Stimulated activated CD8-positive, alpha-beta memory T cell treated with anti-CD3 and anti-CD28 coated beads, Interleukin-12 subunit alpha, Interleukin-12 subunit beta, amount 100 ng/mL, for 24 hours (primary cell): ENCODE measurements around the gene OR4K13.

Experiments used
- DNase-seq: peaks from one replicate; pipeline ENCODE4 v3.0.0-alpha.2; 2020; ENCODE audit errors: extremely low read depth

Gene OR4K13, protein sequence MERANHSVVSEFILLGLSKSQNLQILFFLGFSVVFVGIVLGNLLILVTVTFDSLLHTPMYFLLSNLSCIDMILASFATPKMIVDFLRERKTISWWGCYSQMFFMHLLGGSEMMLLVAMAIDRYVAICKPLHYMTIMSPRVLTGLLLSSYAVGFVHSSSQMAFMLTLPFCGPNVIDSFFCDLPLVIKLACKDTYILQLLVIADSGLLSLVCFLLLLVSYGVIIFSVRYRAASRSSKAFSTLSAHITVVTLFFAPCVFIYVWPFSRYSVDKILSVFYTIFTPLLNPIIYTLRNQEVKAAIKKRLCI

DNA sequence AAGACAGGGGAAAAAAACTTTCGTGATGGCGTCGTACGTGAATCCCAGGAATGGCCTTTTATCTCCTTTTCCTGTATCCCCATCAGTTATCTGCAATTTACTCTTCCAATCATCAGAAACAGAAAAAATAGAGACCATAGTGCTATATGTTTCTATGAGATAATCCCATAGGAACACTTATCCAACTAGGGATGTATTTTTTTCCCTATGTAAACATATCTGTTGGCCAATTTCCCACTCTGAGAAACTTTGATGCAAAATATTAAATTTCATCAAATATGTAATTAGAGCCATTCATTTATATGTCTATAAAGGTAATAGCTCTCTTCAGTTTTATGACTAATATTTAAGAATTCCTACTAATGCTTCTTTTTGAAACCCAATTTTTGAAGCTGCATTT lies at the start of gene OR4K13:
TSS of gene OR4K13 (minus strand) at position 101 of the 400 bp plus-strand sequence. CDS start 1,280 bp downstream, outside the sequence.
- DNase-seq, result no peak

DNA sequence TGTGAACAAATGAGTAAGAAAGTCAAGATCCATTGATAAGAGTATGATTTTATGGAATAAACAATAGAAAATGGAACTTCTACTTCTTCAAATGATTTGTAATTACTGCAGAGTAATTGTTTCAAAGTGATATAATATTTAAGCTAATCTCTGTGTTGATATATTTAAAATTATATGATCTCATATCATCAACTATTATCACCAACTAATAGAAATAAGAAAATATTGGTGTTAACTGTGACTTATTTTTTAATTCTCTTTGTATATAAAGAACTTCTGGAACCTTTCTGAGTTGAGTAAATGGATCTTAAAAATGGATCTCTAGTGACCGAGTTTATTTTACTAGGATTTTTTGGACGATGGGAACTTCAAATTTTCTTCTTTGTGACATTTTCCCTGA lies 23.9 kb upstream of the OR4K13 start, which contains the start of gene OR4L1:
TSS of gene OR4L1 (plus strand) at position 301 of the 400 bp plus-strand sequence. CDS start at position 301, 0 bp downstream.
- DNase-seq, result no peak

DNA sequence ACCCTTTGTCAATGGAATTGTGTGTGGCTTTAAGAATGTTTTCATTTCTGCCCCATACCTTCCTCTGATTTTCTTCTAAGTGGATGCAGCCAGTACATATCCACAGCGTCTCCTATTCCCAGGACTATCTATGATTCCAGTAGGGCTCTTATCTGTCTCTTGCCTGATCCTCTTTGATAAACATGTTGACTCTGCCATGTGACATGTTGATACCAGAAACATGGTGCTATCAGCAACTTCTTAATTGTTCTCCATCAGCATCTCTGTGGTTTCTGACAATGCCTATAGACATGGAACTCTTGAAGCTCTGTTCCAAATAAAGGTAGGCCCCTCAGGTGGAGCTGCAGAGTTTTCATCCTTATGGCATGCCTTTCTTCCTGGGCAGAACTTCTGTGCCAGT lies 12.4 kb upstream of the OR4K13 start:
- DNase-seq, result no peak

DNA sequence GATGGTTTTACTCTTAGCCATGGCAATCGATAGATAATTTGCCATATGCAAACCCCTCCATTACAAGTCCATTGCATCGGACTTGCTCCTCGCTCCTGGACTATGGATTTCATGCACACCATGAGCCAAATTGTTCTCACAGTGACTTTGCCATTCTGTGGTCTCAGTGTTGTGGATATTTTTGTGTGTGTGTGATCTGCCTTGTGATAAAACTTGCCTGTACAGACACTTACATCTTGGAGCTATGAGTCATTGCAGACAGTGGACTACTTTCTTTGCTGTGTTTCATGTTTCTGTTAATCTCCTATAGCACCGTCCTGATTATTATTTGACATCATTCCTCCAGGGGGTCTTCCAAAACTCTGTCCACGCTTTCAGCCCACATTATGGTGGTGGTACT lies 8.4 kb upstream of the OR4K13 start:
- no peak for DNase-seq

DNA sequence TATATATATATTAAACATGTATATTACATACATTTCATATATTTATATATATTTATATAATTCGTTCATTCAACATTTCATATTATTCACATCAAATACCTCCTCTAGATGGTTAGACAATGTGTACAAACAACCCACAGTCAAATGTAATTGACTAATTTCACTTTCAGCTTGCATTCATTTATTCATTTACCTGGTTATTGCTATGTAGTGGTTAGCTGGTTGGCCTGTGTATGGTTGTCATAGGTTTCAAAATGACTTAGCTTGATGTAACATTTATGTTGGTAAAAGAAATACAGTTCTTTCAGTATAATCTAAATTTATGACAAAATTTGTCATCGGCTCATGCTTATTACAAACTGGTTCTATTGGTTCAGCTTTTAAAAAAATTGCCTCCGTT lies 389 bp downstream of the OR4K13 start:
- no peak for DNase-seq

DNA sequence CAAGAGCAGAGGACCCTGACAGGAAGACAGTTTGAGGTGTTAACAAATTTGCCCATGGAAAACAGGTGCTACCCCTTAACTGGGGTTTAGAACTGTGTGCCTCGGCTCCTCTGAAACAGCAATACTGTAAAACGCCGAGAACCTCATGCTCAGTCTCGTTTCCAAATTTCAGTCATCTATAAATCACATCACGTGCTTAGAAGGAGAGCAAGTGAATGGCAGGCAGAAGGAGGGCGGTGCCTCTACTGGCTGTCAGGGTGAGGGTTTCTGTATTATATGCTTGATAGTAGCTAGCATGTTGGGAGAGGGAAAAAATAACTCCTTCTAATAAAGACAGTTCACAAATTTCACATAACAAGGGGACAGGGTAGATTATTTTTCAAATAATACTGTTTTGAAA lies 4.8 kb downstream of the OR4K13 start:
- no peak for DNase-seq

DNA sequence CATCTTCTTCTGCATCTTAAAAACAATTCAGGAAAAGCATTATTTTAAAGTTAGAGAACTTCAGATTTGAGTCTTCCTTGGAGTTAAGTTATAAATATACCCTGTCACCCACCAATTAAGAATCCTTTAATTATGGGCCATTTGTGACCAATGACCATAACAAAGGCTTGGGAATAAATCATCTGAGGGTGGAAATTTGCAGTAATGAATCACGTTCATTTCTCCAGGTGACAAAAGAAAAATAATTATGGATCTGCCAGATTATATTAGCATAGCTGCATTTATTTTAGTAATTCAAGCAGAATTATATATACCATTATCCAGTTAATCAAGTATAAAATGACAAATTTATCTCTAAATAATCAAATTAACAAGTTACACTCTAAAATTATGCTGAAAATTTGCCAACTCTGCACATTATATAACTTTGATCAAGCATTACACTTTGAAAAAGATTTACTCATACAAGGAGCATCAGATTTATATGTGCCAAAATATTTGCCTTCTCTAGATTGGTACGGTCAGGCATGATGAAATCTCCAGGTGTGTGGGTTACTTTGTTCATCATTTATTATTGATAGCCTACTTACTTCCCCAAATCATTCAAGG lies 16.5 kb downstream of the OR4K13 start, which contains the start of gene OR4K14:
TSS of gene OR4K14 (minus strand) at position 51 of the 609 bp plus-strand sequence. CDS start 4,114 bp downstream, outside the sequence.
- DNase-seq, result no peak

DNA sequence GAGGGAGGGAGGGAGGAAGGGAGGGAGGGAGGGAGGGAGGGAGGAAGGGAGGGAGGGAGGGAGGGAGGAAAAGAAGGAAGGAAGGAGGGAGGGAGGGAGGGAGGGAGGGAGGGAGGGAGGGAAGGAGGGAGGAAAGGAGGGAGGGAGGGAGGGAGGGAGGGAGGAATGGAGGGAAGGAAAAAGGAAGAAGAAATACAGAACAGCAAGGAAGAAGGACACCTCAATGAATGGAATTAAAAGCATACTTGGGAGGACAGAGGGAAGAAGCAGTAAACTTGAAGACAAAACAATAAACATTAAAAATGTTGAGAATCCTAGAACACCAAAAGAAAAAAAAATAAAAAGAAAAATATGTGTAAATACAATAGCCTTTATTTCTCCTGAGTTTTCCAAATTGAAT lies 27.7 kb downstream of the OR4K13 start:
- DNase-seq, result no peak

DNA sequence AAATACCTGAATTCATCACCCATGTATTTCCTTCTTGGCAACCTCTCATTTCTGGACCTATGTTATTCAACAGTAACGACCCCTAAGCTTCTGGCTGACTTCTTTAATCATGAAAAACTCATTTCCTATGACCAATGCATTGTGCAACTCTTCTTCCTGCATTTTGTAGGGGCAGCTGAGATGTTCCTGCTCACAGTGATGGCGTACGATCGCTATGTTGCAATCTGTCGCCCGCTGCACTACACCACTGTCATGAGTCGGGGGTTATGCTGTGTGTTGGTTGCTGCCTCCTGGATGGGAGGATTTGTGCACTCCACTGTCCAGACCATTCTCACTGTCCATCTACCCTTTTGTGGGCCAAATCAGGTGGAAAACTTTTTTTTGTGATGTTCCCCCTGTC lies 33.5 kb downstream of the OR4K13 start:
- no peak for DNase-seq

DNA sequence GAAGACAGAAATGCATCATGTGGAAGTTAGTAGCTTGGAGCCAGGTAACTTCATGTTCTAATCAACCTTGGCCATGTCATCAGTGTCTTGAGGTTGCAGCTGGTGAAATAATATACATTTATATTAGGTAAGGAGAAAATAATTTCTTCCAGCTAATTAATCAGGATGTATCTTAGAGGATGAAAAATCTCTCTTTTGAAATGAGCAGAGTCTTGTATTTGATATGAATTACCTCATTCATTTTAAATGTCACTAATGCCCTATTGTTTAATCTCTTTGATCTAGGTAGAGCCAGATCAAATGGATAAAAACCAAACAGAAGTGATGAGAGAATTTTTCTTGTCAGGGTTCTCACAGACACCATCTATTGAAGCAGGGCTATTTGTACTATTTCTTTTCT lies 34.0 kb downstream of the OR4K13 start, which contains the start of gene OR4Q2:
TSS of gene OR4Q2 (plus strand) at position 301 of the 400 bp plus-strand sequence.
- DNase-seq, result no peak

DNA sequence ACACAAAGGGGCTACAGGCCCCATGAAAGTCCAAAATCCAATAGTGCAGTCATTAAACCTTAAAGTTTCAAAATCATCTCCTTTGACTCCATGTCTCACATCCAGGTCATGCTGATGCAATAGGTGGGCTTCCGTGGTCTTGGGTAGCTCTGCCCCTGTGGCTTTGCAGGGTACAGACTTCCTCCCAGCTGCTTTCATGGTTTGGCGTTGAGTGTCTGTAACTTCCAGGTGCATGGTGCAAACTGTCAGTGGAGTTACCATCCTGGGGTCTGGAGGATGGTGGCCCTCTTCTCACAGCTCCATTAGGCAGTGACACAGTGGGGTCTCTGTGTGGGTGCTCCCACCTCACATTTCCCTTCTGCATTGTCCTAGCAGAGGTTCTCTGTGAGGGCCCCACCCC lies 42.4 kb downstream of the OR4K13 start:
- no peak for DNase-seq
